Stromal cell of bone marrow (primary cell): ENCODE measurements around the gene TSPO.
"Not testable (repeated sequence)": the region's sequence is repeated elsewhere in the genome, so short reads cannot be mapped to it uniquely, and the experiment has no call there.

ENCODE experiments used
- DNase-seq: peaks from one replicate; pipeline ENCODE4 v3.0.0-alpha.2; 2012; ENCODE audit warnings: low read depth

The TSPO gene

DNA sequence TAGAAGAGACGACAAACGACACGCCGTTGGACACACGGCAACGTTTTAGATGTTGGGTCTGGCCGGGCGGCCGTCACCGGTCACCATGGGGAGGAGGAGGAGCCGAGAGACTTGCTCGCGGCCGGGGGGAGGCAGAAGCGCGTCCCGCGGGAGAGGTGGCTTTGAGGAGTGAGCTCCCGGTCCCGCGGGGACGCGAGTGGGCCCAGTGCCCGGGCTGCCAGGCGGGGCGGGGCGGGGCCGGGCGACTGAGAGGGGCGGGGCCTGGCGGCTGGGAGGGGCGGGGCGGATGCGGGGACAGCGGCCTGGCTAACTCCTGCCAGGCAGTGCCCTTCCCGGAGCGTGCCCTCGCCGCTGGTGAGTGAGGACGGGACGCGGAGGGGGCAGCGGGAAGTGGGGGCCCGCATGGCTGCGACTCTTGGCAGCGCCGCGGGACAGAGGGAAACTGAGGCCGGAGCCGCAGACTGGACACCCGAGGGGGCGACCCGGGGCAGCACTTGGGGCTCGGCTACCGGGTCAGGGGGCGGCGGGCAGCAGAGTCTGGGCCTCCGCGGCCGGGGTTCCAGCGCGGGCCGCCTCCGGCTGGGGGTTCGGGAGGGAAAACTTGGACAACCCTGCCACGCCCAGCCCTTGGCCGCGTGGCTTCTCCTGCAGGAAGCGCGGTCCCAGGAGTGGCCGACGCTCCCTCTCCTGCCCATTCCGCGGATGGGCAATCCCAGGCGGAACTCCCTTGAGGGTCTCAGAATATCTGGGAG, at the start of gene TSPO:
Gene TSPO, plus strand, starts transcription at position 309 of the 752 bp plus-strand sequence. CDS start 7,680 bp downstream, outside the sequence.
- no peak for DNase-seq

DNA sequence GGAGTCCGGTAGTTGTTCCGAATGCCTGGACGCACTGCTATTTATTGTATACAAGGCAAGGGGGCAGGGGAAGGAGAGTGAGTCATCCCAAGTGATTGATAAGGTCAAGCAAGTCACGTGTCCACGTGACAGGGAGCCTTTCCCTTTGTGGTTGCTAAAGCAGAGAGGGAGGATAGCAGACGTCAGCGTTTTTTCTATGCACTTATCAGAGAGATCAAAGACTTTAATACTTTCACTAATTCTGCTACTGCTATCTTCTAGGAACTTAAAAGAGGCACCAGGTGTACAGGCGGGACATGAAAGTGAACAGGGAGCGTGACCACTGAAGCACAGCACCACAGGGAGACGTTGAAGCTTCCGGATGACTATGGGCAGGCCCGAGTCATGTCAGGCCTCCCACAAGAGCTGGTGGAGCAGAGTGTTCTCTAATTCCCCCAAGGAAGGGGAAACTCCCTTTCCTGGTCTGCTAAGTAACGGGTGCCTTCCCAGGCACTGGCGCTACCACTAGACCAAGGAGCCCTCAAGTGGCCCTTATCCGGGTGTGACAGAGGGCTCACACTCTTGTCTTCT, 47.2 kb upstream of the TSPO start:
- DNase-seq = not testable (repeated sequence)

DNA sequence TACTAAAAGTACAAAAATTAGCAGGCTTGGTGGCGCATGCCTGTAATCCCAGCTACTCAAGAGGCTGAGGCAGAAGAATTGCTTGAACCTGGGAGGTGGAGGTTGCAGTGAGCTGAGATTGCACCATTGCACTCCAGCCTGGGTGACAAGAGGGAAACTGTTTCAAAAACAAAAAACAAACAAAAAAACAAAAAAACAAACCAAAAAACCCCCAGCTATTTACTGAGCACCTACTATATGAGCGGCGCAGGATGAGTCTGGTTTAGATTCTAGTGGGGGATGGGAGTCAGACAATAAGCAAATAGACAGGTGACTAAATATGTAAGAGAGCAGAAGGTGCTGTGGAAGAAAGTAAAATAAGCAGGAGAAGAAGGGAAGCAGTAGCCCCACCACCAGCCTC, 46.4 kb upstream of the TSPO start:
- DNase-seq = not testable (repeated sequence)

DNA sequence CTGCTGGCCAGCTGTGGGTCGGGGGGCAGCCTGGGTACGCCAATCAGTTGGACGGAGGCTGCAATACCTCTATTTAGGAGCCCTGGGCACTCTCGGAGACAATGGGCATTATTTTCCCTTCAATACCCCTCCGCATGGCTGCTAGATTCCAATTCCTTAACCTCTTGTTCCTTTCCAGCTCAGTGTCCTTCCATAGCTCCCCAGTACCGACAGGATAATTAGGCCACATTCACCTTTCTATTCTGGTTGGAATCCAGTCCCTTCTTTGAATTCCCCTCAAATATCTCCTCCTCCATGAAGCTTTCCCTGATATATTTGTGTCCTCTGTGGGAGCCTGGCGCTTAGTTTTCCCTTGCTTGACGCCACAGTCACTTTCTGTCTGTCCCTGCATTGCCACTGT, 45.1 kb upstream of the TSPO start:
- DNase-seq = no peak

DNA sequence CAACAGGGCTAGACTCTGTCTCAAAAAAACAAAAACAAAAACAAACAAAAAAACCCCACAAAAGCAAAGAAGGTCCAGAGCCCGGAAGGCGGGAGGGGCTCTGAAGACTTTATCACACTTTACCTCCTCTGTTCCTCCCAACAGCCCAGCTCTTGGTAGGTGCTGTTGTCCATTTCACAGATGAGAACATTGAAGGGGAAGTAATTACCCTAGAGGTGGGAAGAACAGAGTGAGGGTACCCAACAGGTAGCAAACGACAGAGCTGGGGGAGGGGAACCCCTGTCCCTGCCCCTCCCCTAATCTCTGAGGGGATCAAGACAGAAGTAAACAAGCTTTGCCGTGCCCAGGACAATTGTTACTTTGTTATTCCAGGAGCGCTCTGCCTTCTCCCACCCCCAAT, 41.8 kb upstream of the TSPO start:
- no peak for DNase-seq

DNA sequence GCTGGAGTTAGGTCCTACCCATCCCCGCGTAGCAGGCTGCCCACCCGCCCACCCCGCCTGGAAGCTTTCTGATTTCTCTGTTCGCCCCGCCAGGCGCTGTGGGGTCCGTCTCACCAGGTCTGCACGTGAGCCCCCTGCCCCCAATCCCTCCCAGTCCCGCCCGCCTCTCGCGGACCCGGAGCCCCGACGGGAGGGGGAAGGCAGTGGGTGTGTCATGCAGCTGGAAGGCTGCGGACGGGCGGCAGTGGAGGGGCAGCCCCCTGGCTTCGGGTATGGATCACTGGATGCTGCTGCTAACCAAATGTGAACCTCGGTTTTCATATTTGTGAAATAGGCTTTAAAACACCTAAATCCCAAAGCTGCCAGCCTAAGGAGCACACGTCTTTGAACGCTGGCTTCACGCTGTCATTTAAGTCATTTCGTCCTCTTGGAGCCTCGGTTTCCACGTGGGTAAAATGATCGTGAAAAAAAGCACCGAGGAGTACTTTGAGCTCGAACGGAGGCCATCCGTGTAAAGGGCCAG, 41.4 kb upstream of the TSPO start:
- DNase-seq = no peak

DNA sequence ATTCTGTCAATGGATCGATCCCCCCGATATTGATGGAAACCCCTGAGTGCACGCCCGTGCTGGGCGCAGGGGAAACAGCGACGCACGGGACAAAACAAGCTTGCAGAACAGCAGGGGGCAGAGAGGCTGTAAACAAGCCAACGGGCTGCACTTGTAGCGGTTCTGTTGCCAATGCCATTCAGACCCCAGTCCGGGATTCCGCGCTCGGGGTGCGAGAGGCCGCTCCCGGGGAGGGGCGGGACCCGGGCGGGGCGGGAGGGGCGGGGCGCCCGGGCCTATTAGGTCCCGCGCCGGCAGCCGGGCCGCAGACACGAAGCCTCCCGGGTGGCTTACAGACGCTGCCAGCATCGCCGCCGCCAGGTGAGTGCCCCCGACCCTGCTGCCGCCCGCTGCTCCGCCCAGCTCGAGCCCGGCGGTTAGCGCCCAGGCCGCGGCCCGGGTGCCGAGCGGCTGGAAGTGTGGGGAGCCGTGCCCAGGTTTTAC, 40.9 kb upstream of the TSPO start, which contains the start of gene BIK:
Gene BIK, plus strand, starts transcription at position 307 of the 483 bp plus-strand sequence. CDS start 13,273 bp downstream, outside the sequence.
- no peak for DNase-seq

DNA sequence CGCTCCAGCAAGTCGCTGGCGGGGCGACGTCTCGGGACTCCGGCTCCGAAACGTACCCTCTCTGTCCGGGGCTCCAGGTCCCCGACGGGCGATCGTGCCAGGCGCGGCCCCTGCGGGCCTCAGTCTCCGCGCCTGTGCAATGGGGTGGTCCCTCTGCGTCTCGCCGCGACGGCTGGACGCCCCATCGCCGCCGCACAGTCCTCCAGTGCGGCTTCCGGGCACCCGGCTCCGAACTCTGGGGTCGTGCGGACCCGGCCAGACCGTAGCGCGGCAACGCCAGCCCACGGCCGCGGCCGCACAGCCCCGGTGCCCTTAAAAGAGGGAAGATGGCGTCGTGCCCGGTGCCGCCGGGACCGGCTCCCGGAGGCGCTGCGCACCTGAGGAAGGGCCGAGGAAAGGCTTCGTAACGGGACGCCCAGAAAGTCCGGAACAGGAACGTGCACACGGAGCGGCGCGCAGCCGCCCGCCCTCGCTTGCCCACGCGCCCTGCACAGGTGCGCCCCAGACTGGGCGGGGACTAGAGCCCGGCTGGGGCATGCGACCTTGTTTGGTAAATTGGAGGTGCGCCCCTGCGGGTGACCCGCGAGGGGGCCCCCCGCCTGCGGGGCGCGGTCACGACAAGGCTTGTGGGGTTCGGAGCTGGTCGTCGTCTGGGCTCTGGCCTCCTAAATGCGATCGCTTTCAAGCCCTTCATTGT, 40.3 kb upstream of the TSPO start:
- DNase-seq = no peak

DNA sequence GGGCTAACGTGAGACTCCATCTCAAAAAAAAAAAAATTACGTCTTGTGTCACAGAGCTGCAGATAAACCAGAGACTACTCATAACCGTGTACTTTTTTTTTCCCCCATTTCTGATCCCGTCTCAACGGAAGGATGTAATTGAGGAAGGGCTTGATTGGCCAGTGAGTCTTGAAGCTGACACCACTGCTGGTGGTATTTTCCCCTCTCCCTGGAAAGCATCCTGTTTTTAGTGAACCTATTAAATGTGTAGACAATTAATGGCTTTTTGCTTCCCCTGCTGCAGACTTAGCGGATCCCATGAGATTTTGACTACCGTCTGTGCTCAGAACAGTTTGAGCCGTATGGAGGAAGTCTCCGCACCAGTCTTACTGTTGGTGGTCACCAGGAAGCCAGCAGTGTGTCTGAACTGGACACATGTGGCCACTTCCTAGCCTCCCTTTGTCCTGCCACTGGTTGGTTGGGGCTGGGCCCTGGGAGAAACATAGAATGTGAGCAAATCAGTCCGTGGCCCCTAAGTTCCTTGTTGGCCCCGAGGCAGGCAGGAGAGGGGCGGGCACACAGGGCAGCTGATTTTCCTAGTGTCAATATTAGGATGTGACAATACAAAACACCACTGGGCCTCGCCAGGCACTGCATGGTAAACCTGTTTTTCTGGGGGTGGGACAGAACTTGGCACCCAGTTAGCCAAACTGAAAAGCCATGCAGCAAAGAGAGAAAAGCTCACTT, 37.7 kb upstream of the TSPO start:
- DNase-seq = no peak

DNA sequence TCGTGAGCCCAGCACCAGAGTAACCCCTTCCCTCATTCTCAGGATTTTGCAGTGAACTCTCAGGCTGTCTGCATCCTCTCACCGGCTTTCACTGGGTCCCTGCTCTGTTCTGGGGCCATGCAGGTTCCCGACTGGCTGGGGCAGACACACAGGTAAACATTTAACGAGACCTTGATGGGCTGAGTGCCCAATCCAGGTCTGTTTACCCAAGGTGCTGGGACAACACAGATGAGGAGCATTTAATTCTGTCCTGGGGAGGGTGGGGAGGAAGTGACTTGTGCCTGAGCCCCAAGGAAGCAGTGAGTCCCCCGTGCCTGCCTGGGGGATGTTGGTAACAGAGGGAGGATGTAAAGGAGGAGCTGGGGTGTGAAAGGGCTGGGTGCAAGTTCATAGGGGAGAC, 36.4 kb upstream of the TSPO start:
- DNase-seq = no peak

DNA sequence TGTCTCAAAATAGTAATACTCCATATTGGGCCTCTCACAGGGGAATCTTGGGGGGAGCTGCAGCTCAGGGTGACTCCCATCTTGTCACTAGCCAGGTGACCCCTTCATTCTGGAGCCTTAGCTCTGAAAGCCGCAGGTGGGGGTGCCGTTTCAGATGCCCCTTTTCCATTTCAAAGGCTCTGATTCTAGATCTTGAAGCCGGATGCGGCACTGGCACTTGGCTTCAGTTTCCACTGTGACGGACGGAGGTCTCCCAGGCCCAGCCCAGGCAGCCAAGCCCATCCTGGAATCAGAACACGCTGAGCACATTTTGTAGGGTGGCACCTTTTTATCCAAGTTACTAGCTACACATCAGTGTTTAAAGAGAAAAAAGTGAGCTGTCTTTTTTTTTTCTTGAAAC, 34.4 kb upstream of the TSPO start:
- no peak for DNase-seq

DNA sequence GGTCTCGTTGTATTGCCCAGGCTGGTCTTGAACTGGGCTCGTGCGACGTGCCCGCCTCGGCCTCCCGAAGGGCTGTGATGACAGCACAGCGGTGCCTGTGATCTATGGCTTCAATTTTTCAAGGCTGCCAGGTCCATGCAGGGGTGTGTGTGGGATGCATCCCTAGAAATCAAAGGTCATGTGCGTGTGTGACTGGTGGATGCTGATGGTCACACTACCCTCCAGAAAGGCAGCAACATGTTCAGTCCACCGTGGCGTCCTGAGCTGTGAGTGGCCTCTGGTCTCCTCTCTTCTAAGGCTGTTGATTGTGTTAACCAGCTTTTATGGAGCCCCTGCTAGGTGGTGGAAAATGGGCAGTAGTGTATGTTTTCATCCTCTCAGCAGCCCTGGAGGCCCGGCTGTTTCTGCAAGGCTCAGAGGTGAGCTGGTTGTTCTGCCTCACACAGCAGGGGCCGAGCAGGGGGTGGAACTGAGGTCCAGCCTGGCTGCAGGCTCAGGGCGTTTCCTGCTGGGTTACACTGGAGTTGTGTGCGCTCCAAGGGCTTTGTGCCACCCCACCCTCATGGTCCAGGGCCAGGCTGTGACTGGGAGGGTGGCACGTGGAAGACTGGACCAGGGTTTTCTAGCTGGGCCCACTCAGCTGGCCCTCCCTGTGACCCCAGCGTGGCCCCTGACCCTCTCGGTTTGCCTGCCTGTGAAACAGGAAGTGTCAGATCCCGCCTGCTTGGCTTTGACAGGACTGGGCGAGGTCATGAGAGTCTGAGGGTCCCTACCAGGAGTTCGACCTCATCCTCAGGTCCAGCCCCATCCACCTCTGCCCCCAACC, 33.1 kb upstream of the TSPO start:
- no peak for DNase-seq

DNA sequence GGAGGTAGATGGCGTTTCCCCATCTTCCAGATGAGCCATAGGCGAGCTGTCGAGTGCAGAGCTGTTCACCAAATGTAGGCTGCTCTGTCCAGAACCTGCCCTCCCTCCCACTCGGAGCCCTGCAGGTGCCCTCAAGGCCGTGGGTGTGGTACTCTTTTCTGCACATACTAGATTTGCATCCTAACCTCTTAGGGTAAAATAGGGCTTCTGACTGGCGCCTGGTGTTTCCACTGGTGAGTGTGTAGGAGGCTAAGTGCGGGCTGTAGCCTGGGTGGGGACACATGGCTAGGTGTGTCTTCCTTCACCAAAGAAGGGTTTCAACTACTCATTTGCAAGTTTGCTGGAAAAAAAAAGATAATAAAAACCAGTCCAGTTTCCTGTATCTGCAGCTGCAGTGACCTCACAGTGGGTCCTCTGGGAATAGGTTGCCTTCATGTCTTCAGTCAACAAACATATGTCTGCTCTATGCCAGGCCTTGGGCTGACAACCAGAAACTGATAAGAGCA, 32.4 kb upstream of the TSPO start:
- DNase-seq = no peak

DNA sequence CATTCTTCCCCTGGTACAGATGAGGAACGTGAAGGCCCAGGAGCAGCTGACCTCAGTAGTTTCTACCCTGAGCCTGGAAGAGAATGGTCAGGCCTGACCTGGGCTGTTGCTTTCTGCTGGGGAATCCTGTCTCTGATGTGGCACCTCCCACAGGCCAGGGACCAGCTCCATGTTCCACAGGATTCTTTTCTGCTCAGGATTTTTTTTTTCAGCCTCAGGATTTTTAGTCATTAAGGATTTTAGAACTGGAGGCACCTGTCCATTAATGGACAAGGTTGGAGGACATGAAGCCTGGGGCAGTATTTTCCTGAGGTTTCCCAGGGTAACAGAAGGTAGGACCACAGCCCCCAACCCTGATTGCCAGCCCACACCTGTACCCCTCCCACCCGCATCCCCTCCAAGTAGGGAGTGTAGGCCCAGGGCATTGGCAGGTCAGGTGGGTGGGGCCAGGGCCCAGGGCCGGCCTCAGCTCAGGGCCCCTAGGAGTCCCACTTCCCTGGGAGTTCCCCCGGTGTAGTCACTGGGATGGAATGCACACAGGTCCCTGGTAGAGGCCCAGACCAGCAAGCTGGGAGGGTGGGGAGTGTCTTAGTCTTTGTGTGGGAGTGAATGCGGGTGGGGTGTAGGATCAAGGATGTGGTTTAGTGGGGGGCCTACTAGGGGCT, 24.7 kb upstream of the TSPO start:
- no peak for DNase-seq

DNA sequence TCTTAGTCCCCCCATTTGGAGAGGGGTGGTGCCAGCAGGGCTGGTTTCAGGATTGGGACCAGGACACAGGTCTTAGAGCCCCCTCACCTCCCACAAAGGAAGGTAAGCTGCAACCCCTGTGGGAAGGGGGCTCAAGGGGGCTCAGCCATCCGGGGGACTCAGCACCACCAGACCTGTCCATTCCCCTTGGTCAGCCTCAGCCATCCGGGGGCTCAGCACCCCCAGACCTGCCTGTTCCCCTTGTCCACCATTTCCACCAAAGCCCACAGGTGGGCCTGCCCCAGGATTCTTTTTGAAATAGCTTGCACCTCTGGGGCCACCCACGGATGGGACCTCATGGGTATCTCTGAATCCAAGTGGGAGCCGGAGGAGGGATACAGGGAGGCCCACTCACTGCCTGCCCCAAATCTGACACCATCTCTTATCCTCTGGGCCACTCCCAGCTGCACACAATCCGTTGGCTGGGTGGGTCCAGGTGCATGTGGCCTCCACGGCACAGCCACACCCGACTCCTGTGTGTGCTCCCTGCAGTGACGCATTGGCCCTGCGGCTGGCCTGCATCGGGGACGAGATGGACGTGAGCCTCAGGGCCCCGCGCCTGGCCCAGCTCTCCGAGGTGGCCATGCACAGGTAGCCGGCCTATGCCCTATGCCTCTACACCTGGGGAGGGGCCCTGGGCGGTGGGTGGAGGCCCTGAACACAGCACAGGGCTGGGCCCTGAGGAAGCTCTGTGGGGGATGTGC, 24.0 kb upstream of the TSPO start:
- no peak for DNase-seq

DNA sequence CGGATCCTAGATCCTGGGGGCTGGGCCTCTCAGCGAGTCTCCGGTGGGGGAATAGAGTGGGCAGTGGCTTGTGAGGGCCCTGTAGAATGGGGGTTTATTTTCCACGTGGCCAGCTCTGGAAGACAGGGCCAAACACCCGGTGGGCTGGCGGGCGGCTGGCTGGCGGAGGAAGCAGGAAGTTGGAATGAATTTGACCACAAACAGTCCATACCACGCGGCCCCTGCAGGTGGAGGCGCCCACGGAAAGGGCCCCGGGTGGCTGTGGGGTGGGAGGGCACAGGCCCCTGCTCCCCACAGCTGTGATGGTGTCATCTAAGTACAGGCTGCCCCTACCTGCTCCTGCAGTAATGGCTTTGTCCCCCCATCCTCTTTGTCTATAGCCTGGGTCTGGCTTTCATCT, 23.2 kb upstream of the TSPO start:
- DNase-seq = no peak

DNA sequence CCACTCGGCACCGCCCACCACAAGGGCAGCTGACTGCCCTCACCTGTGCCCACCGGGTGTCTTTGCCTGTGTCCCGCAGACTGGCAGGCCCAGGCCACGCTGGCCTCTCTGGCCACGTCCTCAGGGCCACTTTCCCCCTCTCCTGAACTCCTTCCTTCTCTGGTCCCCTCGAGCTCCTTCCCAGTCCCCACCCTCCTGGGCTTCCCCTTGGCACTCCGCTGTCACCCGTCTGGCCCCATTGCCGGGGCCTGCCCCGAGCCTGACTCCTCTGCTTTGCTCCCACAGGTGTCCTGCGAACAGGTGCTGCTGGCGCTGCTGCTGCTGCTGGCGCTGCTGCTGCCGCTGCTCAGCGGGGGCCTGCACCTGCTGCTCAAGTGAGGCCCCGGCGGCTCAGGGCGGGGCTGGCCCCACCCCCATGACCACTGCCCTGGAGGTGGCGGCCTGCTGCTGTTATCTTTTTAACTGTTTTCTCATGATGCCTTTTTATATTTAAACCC, 22.4 kb upstream of the TSPO start:
- no peak for DNase-seq

DNA sequence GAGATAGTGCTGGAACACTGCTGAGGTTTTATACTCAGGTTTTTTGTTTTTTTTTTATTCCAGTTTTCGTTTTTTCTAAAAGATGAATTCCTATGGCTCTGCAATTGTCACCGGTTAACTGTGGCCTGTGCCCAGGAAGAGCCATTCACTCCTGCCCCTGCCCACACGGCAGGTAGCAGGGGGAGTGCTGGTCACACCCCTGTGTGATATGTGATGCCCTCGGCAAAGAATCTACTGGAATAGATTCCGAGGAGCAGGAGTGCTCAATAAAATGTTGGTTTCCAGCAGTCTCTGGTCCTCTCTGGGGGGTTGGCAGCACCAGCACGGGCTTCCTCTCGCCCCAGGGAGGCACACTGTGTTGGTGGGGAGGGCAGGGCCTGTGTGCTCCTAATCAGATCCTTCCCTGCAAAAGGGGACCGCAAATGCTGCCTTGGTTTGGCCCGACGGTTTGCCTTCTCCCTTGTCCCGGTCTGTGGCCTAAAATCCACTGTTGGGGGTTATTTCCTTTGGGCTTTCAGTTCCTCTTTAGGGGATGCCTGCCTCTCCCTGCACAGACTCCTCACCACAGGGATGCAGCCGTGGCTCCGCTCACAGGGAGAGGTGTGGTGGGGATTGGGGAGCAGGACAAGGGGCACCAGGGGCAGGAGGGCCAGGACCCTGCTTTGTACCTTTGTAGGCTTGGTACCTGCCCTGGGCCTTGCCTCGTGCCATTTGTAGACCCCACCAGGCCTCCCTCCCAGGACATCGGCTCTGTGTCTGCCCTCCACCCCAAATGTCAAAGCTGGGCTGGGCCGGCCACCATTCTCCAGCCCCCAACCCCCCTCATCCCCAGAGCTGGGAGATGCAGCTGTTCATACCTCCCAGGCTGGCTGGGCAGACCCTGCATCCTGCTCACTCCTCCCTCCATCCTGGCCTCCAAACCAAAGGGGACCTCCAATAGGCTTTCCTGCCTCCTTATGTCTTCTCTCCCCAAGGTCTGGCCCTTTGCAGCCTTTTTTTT, 21.6 kb upstream of the TSPO start:
- no peak for DNase-seq
